GM23248 (cell line): ENCODE data around the gene PHLDB3. TPM values are rescaled to one million over a fixed set of nuclear protein-coding genes. Genes with fewer than 3 reads are reported as not detected.

Experiments
- DNase-seq: peaks from one replicate; pipeline ENCODE4 v3.0.0-alpha.2; 2015
- H2AFZ ChIP-seq: fragments of 200-600 bp; sonication (generic); 2 replicates; pipeline ENCODE4 v1.6.1; 2016; ENCODE audit warnings: antibody characterized with exemption
- H3F3A ChIP-seq: fragments of 200-600 bp; sonication (generic); 2 replicates; pipeline ENCODE4 v1.6.1; 2016; ENCODE audit warnings: mild to moderate bottlenecking, antibody characterized with exemption, mixed run types; ENCODE audit not compliant: insufficient read depth
- H3K27ac ChIP-seq: fragments of 200-600 bp; sonication (generic); 2 replicates; pipeline ENCODE4 v1.5.1; 2016; ENCODE audit warnings: mild to moderate bottlenecking
- H3K27me3 ChIP-seq: fragments of 200-600 bp; sonication (generic); replicated peaks from 2 replicates; pipeline ENCODE4 v1.6.1; 2016; ENCODE audit warnings: mild to moderate bottlenecking; ENCODE audit not compliant: insufficient read depth
- H3K36me3 ChIP-seq: fragments of 200-600 bp; sonication (generic); 2 replicates; pipeline ENCODE4 v1.6.1; 2016; ENCODE audit warnings: low read depth, mild to moderate bottlenecking
- H3K4me1 ChIP-seq: fragments of 200-600 bp; sonication (generic); 2 replicates; pipeline ENCODE4 v1.6.1; 2016; ENCODE audit warnings: mild to moderate bottlenecking; ENCODE audit not compliant: insufficient read depth
- H3K4me2 ChIP-seq: fragments of 200-600 bp; sonication (generic); one replicate; pipeline ENCODE4 v1.6.1; 2016; ENCODE audit warnings: mild to moderate bottlenecking; ENCODE audit not compliant: unreplicated experiment
- H3K4me3 ChIP-seq: fragments of 200-600 bp; sonication (generic); 2 replicates; pipeline ENCODE4 v1.5.1; 2016; ENCODE audit warnings: mild to moderate bottlenecking
- H3K79me2 ChIP-seq: fragments of 200-600 bp; sonication (generic); 2 replicates; pipeline ENCODE4 v1.6.1; 2016; ENCODE audit warnings: mild to moderate bottlenecking; ENCODE audit not compliant: insufficient read depth
- H3K9ac ChIP-seq: fragments of 200-600 bp; sonication (generic); 2 replicates; pipeline ENCODE4 v1.6.1; 2016; ENCODE audit warnings: mild to moderate bottlenecking
- H3K9me2 ChIP-seq: fragments of 200-600 bp; sonication (generic); 2 replicates; pipeline ENCODE4 v1.6.1; 2016; ENCODE audit warnings: mixed run types, mild to moderate bottlenecking, moderate library complexity; ENCODE audit not compliant: insufficient read depth
- H3K9me3 ChIP-seq: fragments of 200-600 bp; sonication (generic); one replicate; pipeline ENCODE4 v1.6.1; 2017; ENCODE audit warnings: low read depth
- H4K20me1 ChIP-seq: fragments of 200-600 bp; sonication (generic); 2 replicates; pipeline ENCODE4 v1.6.0; 2016; ENCODE audit not compliant: insufficient read depth
- EZH2 ChIP-seq: fragments of 200-600 bp; sonication (generic); IDR thresholded peaks from 2 replicates; pipeline ENCODE4 v1.6.1; 2018; ENCODE audit warnings: antibody characterized with exemption, mild to moderate bottlenecking; ENCODE audit not compliant: insufficient read depth, poor library complexity, severe bottlenecking
- EZH2phosphoT487 ChIP-seq: fragments of 200-600 bp; sonication (generic); IDR thresholded peaks from 2 replicates; pipeline ENCODE4 v1.6.1; 2018; ENCODE audit warnings: antibody characterized with exemption, moderate library complexity, mild to moderate bottlenecking, low read depth; ENCODE audit not compliant: insufficient read depth
- WGBS, 2 experiments: methylation state at CpG; one replicate each; pipeline ENCODE4 v1.1.6; 2015 to 2017; ENCODE audit warnings: low lambda C conversion rate in 2 of 2, low coverage in 1 of 2; ENCODE audit errors: missing lambda C conversion rate in 2 of 2; 5-methylcytosine and 5-hydroxymethylcytosine counted together
- in situ Hi-C: fragments of 300-500 bp; cut with MboI; formaldehyde crosslinking; loops from 2 replicates; pipeline ENCODE4 v1.15.0; 2020
- polyA plus RNA-seq: library from polyadenylated mRNA; unstranded; fragments of >200 nt; fragmentation: Nextera tagmentation; extraction: Ambion mirVana; gene quantifications from 2 replicates; pipeline ENCODE4 v1.2.1, GENCODE V29; 2016
- total RNA-seq: library from RNA; depleted of rRNA; stranded (reverse); fragments of >200 nt; shearing (Covaris generic); gene quantifications from 2 replicates; pipeline ENCODE4 v1.2.3, GENCODE V29; 2014

Gene PHLDB3
- total and polyA plus RNA-seq, 2 experiments from 2014 or later, result 4.6 to 5.6 TPM

- Histone ChIP-seq H3K36me3 (no peaks in the 10 kb centered on the region), H3K9me2 (no peaks in the 10 kb centered on the region), H3K4me1 (no peaks in the 10 kb centered on the region), H3K9ac (no peak overlapping the region), H4K20me1 (no peaks in the 10 kb centered on the region), H2AFZ (no peak overlapping the region), H3K4me3 (no peak overlapping the region), H3K79me2 (no peaks in the 10 kb centered on the region), H3K27me3 (no peaks in the 10 kb centered on the region), H3F3A (no peaks in the 10 kb centered on the region), H3K9me3 (no peaks in the 10 kb centered on the region), H3K4me2 (no peak overlapping the region), H3K27ac (no peak overlapping the region)
- WGBS, 2 experiments, result 92 to 93% methylated on average over 4 of the region's 4 CpGs
- DNase-seq, result no peak
- in situ Hi-C loops, result no loop called here
- TF ChIP-seq EZH2phosphoT487 (no peak), EZH2 (no peak)
These were observed 22.4 kb downstream of the PHLDB3 start for GRCh38 chr19:43482193-43482592.

GRCh38 chr19:43481701-43482100 lies 22.8 kb downstream of the PHLDB3 start:
- no peak overlapping the region for H3K4me3 ChIP-seq
- H4K20me1 ChIP-seq, result no peaks in the 10 kb centered on the region
- no peaks in the 10 kb centered on the region for H3K9me2 ChIP-seq
- no peak overlapping the region for H2AFZ ChIP-seq
- H3K9me3 ChIP-seq, result no peaks in the 10 kb centered on the region
- no peaks in the 10 kb centered on the region for H3F3A ChIP-seq
- TF ChIP-seq EZH2phosphoT487, result no peak
- TF ChIP-seq EZH2, result no peak
- H3K36me3 ChIP-seq, result no peaks in the 10 kb centered on the region
- H3K4me2 ChIP-seq, result no peak overlapping the region
- WGBS, 2 experiments, result 92 to 98% methylated on average over 6 of the region's 6 CpGs
- in situ Hi-C loops, result no loop called here
- no peaks in the 10 kb centered on the region for H3K27me3 ChIP-seq
- no peak overlapping the region for H3K27ac ChIP-seq
- no peak overlapping the region for H3K9ac ChIP-seq
- no peaks in the 10 kb centered on the region for H3K79me2 ChIP-seq
- peaks cover 5% of the 10 kb centered on the region for H3K4me1 ChIP-seq
- no peak for DNase-seq

GRCh38 chr19:43480574-43480973 lies 24.0 kb downstream of the PHLDB3 start:
- TF ChIP-seq EZH2, result no peak
- no peak for TF ChIP-seq EZH2phosphoT487
- Histone ChIP-seq H3K9me3 (no peaks in the 10 kb centered on the region), H3K4me3 (no peak overlapping the region), H3K27ac (no peak overlapping the region), H3K79me2 (no peaks in the 10 kb centered on the region), H3K4me1 (peaks cover 14% of the 10 kb centered on the region), H3K9ac (no peak overlapping the region), H3K4me2 (no peak overlapping the region), H2AFZ (no peak overlapping the region), H3K9me2 (no peaks in the 10 kb centered on the region), H3F3A (peaks cover 7% of the 10 kb centered on the region), H4K20me1 (no peaks in the 10 kb centered on the region), H3K27me3 (no peaks in the 10 kb centered on the region), H3K36me3 (no peaks in the 10 kb centered on the region)
- WGBS, 2 experiments, result 86 to 91% methylated on average over 3 of the region's 3 CpGs
- in situ Hi-C loops, result no loop called here
- no peak for DNase-seq

- Histone ChIP-seq H3K79me2 (no peaks in the 10 kb centered on the region), H3K4me1 (peaks cover 16% of the 10 kb centered on the region), H3K4me2 (no peak overlapping the region), H3K36me3 (no peaks in the 10 kb centered on the region), H3K4me3 (no peak overlapping the region), H3K27ac (no peak overlapping the region), H3K9me3 (no peaks in the 10 kb centered on the region), H3K9ac (no peak overlapping the region), H4K20me1 (no peaks in the 10 kb centered on the region), H3K27me3 (no peaks in the 10 kb centered on the region), H2AFZ (no peak overlapping the region), H3K9me2 (no peaks in the 10 kb centered on the region), H3F3A (peaks cover 7% of the 10 kb centered on the region)
- TF ChIP-seq EZH2, result no peak
- no peak for TF ChIP-seq EZH2phosphoT487
- in situ Hi-C loops, result no loop called here
- DNase-seq, result no peak
- 86 to 95% methylated on average over 4 of the region's 4 CpGs for WGBS, 2 experiments
These were observed 24.5 kb downstream of the PHLDB3 start for GRCh38 chr19:43479961-43480561.
